Endothelial cell of umbilical vein (primary cell): ENCODE measurements around the gene TRIP10. TPM values are rescaled to one million over a fixed set of nuclear protein-coding genes. Genes with fewer than 3 reads are reported as not detected.

Experiments used
- BruUV-seq: library from RNA; stranded (reverse); fragments of 400-500 nt; replicated peaks from 2 replicates; lab custom pipeline; 2021; lab: Mats Ljungman, UMichigan
- CTCF ChIA-PET: fragments of 300-600, 350-600 bp; sonication (Branson Sonifier 250); formaldehyde crosslinking; loops from one replicate; lab custom pipeline; 2021; ENCODE audit warnings: antibody characterized with exemption, inconsistent platforms; lab: Charles Lee
- POLR2A ChIA-PET: fragments of 300-600, 350-600 bp; sonication (Branson Sonifier 250); formaldehyde crosslinking; loops from one replicate; lab custom pipeline; 2021; ENCODE audit warnings: antibody characterized with exemption, inconsistent platforms; lab: Charles Lee
- DNase-seq: peaks from one replicate; pipeline ENCODE4 v3.0.0-alpha.2; 2011; ENCODE audit warnings: low read depth, low spot score
- FAIRE-seq: peaks from 2 replicates; lab custom pipeline; 2011; peaks lifted over from hg19 to GRCh38; lab: Jason Lieb, UNC
- H2AFZ ChIP-seq: 2 replicates; pipeline ENCODE4 v1.6.0; 2012; ENCODE audit warnings: low read depth, low read length, control low read depth, inconsistent platforms
- H3K27ac ChIP-seq: 2 replicates; pipeline ENCODE4 v1.5.1; 2011; ENCODE audit warnings: low read depth, mild to moderate bottlenecking, control low read depth, low read length, moderate library complexity; ENCODE audit not compliant: insufficient read depth
- H3K27me3 ChIP-seq, 2 experiments: 2 replicates each; pipeline versions ENCODE4 v1.6.0 to v1.6.1; 2011; ENCODE audit warnings: low read length in 2 of 2, mixed read lengths in 1 of 2; ENCODE audit not compliant: control insufficient read depth in 2 of 2, insufficient read depth in 2 of 2
- H3K36me3 ChIP-seq, 2 experiments: 2 replicates in 1 of 2; 3 replicates in 1 of 2; pipeline ENCODE4 v1.5.1; 2011; ENCODE audit warnings: low read length in 2 of 2, mild to moderate bottlenecking in 1 of 2, moderate library complexity in 1 of 2; ENCODE audit not compliant: control insufficient read depth in 2 of 2, insufficient read depth in 2 of 2; ENCODE audit errors: extremely low read depth in 1 of 2
- H3K4me1 ChIP-seq: 3 replicates; pipeline ENCODE4 v1.5.1; 2011; ENCODE audit warnings: mild to moderate bottlenecking, low read length; ENCODE audit not compliant: control insufficient read depth, insufficient read depth; ENCODE audit errors: extremely low read depth
- H3K4me2 ChIP-seq: 2 replicates; pipeline ENCODE4 v1.6.1; 2011; ENCODE audit warnings: low read length, control low read depth, mixed read lengths; ENCODE audit not compliant: insufficient read depth
- H3K4me3 ChIP-seq, 3 experiments: fragments of 200-600 bp in 1 of 3; sonication (generic), shearing (Covaris generic) in 1 of 3; replicated peaks in 1 of 3; 2 replicates each; pipeline ENCODE4 v1.5.1; 2011 to 2016; ENCODE audit warnings: control low read depth in 3 of 3, low read length in 3 of 3, mild to moderate bottlenecking in 2 of 3, inconsistent platforms in 1 of 3, low read depth in 1 of 3, moderate library complexity in 1 of 3; ENCODE audit not compliant: insufficient read depth in 1 of 3
- H3K79me2 ChIP-seq: 2 replicates; pipeline ENCODE4 v1.6.0; 2012; ENCODE audit warnings: low read length, inconsistent platforms; ENCODE audit not compliant: control insufficient read depth, insufficient read depth
- H3K9ac ChIP-seq: replicated peaks from 2 replicates; pipeline ENCODE3; 2011; ENCODE audit warnings: low read length, control low read depth; ENCODE audit not compliant: insufficient read depth; ENCODE audit errors: extremely low read depth
- H3K9me1 ChIP-seq: replicated peaks from 3 replicates; pipeline ENCODE4 v1.6.0; 2011; ENCODE audit warnings: mild to moderate bottlenecking, low read length; ENCODE audit not compliant: control insufficient read depth, insufficient read depth; ENCODE audit errors: extremely low read depth
- H3K9me3 ChIP-seq: replicated peaks from 2 replicates; pipeline ENCODE4 v1.5.1; 2012; ENCODE audit warnings: low read length, inconsistent platforms; ENCODE audit not compliant: control insufficient read depth, insufficient read depth
- H4K20me1 ChIP-seq: replicated peaks from 2 replicates; pipeline ENCODE3; 2011; ENCODE audit warnings: mild to moderate bottlenecking, low read length; ENCODE audit not compliant: control insufficient read depth, insufficient read depth; ENCODE audit errors: extremely low read depth
- CTCF ChIP-seq, 2 donors: IDR thresholded peaks; 1 replicate in 1 of 2; 2 replicates in 1 of 2; pipeline ENCODE4 v1.5.1; 2011; ENCODE audit warnings: low read length in 2 of 2, mild to moderate bottlenecking in 2 of 2, moderate library complexity in 2 of 2, control low read depth in 1 of 2, inconsistent platforms in 1 of 2, low read depth in 1 of 2; ENCODE audit not compliant: insufficient read depth in 1 of 2; ENCODE audit errors: extremely low read depth in 1 of 2
- EZH2 ChIP-seq: IDR thresholded peaks from 2 replicates; pipeline ENCODE4 v1.6.1; 2012; ENCODE audit warnings: borderline replicate concordance, low read depth, mild to moderate bottlenecking, moderate library complexity, low read length, inconsistent platforms; ENCODE audit not compliant: severe bottlenecking
- FOS ChIP-seq: IDR thresholded peaks from 2 replicates; pipeline ENCODE4 v1.6.1; 2011; ENCODE audit warnings: mild to moderate bottlenecking, low read length, moderate library complexity, borderline replicate concordance; ENCODE audit not compliant: insufficient read depth
- GATA2 ChIP-seq: IDR thresholded peaks from 2 replicates; pipeline ENCODE4 v1.7.0; 2011; ENCODE audit warnings: low read depth, mild to moderate bottlenecking, moderate library complexity, mixed read lengths, low read length; ENCODE audit not compliant: insufficient read length, insufficient read depth
- JUN ChIP-seq: IDR thresholded peaks from 2 replicates; pipeline ENCODE4 v1.6.1; 2011; ENCODE audit warnings: borderline replicate concordance, low read depth; ENCODE audit not compliant: insufficient read length, insufficient read depth
- MAX ChIP-seq: IDR thresholded peaks from 2 replicates; pipeline ENCODE4 v1.6.1; 2011; ENCODE audit not compliant: insufficient read depth, insufficient read length
- MYC ChIP-seq: IDR thresholded peaks from one replicate; pipeline ENCODE4 v1.6.1; 2011; ENCODE audit warnings: mild to moderate bottlenecking, low read depth, low read length
- POLR2A ChIP-seq: IDR thresholded peaks from 2 replicates; pipeline ENCODE4 v1.6.1; 2012; ENCODE audit warnings: low read depth, mild to moderate bottlenecking, control low read depth, low read length
- POLR2AphosphoS5 ChIP-seq: IDR thresholded peaks from 2 replicates; pipeline ENCODE4 v1.6.1; 2012; ENCODE audit warnings: low read depth, mild to moderate bottlenecking, control low read depth, low read length, moderate library complexity; ENCODE audit not compliant: insufficient read depth
- dilution Hi-C: fragments of 300-500 bp; cut with MboI; formaldehyde crosslinking; loops from one replicate; pipeline ENCODE4 v1.15.0; 2019; ENCODE audit warnings: low sequenced_read_pairs; ENCODE audit not compliant: extremely low pct_ligation_motif_present
- intact Hi-C: fragments of 100-400 bp; cut with micrococcal nuclease; formaldehyde crosslinking; loops from one replicate; pipeline ENCODE4 v1.10.0; 2022
- polyA plus RNA-seq, 4 experiments: library from polyadenylated mRNA; depleted of rRNA in 3 of 4; stranded (reverse) in 3 of 4; unstranded in 1 of 4; fragments of >200 nt; gene quantifications; 2 replicates each; pipeline versions ENCODE4 v1.2.1 to v1.2.3, GENCODE V29; 2011 to 2012; ENCODE audit warnings: missing spikeins in 1 of 4
- total RNA-seq: library from RNA; stranded (reverse); gene quantifications from 2 replicates; pipeline ENCODE4 v1.2.3, GENCODE V29; 2021

The TRIP10 gene
- total and polyA plus RNA-seq, 2 donors (not counting 3 experiments of a cell fraction or from before 2014, with no cell fraction given): 28.4 to 69.3 TPM

- Histone ChIP-seq H3K27me3 (no peaks in the 10 kb centered on the region), H3K4me2 (no peak overlapping the region), H3K27ac (no peak overlapping the region), H3K9me1 (no peaks in the 10 kb centered on the region), H4K20me1 (no peaks in the 10 kb centered on the region), H3K36me3 (peaks cover 7 to 24% of the 10 kb centered on the region in 2 experiments), H3K9me3 (no peaks in the 10 kb centered on the region), H3K79me2 (peaks cover 37% of the 10 kb centered on the region), H2AFZ (no peak overlapping the region), H3K4me1 (peaks cover 37% of the 10 kb centered on the region), H3K9ac (no peak overlapping the region), H3K4me3 (no peak overlapping the region)
- ChIA-PET POLR2A (no interaction called here), CTCF (interaction anchor here (1.4 to 1.5 kb wide), 3 partner anchors 61 to 227 kb away, joined by 4 to 6 read pairs (median 4); no protein-coding TSS in a partner anchor)
- dilution Hi-C loops (no loop called here), intact Hi-C loops (loop anchor here (5.0 kb wide), 1 partner anchor 1831 kb away; no protein-coding TSS in a partner anchor)
- no peak for FAIRE-seq
- no TSS peak for BruUV-seq
- TF ChIP-seq JUN (no peak), MYC (no peak), EZH2 (no peak), POLR2A (no peak), GATA2 (no peak), FOS (no peak), MAX (no peak)
- no peak for DNase-seq
These were observed 3.6 kb downstream of the TRIP10 start for GRCh38 chr19:6743066-6743465.

GRCh38 chr19:6743714-6744380 lies 4.4 kb downstream of the TRIP10 start:
- no peak overlapping the region for H2AFZ ChIP-seq
- dilution Hi-C loops: no loop called here

More at GRCh38 chr19:6743714-6744380, 4.4 kb downstream of the TRIP10 start:
- H3K4me2 ChIP-seq: no peak overlapping the region
- FAIRE-seq: no peak
- peaks cover 7 to 30% of the 10 kb centered on the region in 2 experiments for H3K36me3 ChIP-seq
- H3K27me3 ChIP-seq: no peaks in the 10 kb centered on the region
- ChIA-PET CTCF (interaction anchor here (1.4 to 1.5 kb wide), 3 partner anchors 60 to 227 kb away, joined by 4 to 6 read pairs (median 4); no protein-coding TSS in a partner anchor), POLR2A (no interaction called here)
- H3K9me3 ChIP-seq: no peaks in the 10 kb centered on the region
- DNase-seq: no peak
- no peaks in the 10 kb centered on the region for H4K20me1 ChIP-seq
- peaks cover 37% of the 10 kb centered on the region for H3K79me2 ChIP-seq
- H3K9me1 ChIP-seq: no peaks in the 10 kb centered on the region
- no peak overlapping the region for H3K4me3 ChIP-seq
- H3K9ac ChIP-seq: no peak overlapping the region
- intact Hi-C loops: loop anchor here (5.0 kb wide), 1 partner anchor 1832 kb away; no protein-coding TSS in a partner anchor
- peaks cover 30% of the 10 kb centered on the region for H3K4me1 ChIP-seq
- peak overlapping the region; percentile 66 for H3K27ac ChIP-seq
- TF ChIP-seq GATA2 (no peak), EZH2 (no peak), MYC (no peak), POLR2AphosphoS5 (no peak), POLR2A (no peak), CTCF (IDR thresholded peaks at IDR 0.05; ENCODE audit: extremely low read depth in 1 of 2, insufficient read depth in 1 of 2, low read depth in 1 of 2, low read length in 2 of 2) (no peak), FOS (no peak), JUN (no peak), MAX (no peak)
- no TSS peak for BruUV-seq
